HG02798 (cell line): Measurements from ENCODE around the gene KIF1C.

Experiments
- ATAC-seq: cut with Tn5 transposase; IDR thresholded peaks from one replicate; pipeline ENCODE4 v1.9.1; 2021; ENCODE audit warnings: mild to moderate bottlenecking; ENCODE audit not compliant: unreplicated experiment, poor library complexity

Gene KIF1C

DNA sequence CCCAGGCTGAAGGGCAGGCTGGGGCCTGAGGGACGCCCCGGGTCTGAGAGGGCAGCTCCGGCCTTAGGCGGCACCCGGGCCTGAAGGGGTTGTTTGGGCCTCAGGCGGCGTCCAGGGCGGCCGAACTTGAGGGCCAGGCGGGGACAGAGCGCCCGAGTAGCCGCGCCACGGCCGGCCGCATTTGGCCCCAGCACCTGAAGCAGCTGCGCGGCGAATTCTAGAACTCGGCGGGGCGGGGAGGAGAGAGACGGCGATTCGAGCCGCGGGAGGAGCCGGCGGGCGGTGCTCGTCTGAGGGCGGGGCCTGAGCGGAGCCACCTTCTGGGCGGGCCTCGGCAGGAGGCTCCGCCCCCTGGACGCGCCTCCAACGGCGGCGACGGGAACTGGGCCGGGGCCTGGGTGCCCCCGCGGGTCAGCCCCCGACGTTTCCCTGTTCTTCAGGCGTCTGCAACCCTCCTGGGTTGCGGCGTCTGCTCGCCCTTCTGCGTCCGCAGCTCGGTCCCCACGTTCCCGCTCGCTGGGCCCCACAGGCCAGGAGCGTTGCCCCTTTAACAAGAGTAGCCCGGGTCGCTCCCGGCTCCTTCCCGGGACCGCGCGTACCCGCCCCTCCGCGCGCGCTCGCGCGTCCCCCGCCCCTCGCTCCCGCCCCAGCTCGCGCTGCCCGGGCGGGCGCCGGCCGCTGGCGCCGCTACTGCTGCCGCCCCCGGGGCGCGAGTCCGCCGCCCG is at the start of gene KIF1C, which contains the start of gene INCA1:
KIF1C (plus strand) TSS at position 649 of the 725 bp plus-strand sequence. CDS start 2,297 bp downstream, outside the sequence.
INCA1 (minus strand) TSS at position 221 of the 725 bp plus-strand sequence. CDS start 3,085 bp downstream, outside the sequence.
- peak; percentile 89 for ATAC-seq

DNA sequence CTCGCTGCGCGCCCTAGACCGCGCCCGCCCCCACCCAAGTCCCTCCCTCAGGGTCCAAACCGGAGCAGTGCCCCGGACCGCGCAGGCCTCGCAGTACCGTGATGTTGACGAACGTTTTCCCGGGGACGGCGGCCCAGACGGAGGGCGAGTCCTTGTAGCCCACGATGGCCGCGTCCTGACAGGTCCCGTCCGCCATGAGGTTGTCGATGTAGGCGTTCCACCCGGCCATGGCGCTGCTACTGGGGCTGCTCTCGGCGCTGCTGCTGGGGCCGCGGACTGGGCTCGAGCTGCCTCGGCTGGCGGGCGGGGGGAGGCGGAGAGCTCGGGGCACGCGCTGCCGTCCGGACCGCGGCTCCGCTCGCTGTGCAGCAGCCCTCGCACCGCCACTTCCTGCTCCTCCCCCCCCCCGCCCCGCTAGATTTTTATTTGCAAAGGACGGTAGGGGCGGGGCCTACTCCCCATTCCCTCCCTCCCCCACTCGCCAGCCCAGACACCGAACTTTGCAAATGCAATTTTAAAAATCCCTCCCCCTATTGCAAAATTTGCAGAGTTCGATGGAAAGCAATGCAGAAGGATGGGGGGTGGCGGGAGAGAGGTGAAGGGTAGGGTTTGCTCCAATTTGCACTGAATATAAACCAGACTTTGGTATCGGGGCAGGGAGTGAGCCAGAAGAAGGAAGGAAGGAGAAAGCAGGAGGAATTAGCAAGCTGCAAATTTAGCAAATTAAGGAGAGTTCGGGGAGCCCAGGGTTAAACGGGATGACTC is 49.4 kb upstream of the KIF1C start, which contains the start of gene PFN1:
PFN1 (minus strand) TSS at position 365 of the 765 bp plus-strand sequence; CDS start at position 229, 136 bp downstream.
- ATAC-seq = peak; percentile 20

DNA sequence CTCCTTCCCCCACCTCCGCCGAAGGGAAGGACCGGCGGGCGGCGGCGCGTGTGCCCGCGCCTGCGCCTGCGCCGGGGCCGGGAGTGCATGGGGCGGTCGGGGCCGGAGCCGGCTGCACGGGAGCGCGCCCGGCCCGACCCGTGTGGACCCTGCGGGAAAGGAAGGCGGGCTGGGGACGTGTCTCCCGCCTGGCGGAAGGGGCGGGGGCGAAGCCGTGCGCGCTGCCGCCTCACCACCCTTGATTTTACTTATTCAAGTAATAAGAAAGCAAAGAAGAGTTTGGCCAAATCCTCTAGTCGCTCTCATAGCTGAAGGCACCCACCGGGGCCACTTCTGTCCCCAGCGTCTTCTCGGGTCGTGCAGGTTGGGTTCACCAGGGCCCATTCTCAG is 48.8 kb upstream of the KIF1C start:
- peak; percentile 50 for ATAC-seq

DNA sequence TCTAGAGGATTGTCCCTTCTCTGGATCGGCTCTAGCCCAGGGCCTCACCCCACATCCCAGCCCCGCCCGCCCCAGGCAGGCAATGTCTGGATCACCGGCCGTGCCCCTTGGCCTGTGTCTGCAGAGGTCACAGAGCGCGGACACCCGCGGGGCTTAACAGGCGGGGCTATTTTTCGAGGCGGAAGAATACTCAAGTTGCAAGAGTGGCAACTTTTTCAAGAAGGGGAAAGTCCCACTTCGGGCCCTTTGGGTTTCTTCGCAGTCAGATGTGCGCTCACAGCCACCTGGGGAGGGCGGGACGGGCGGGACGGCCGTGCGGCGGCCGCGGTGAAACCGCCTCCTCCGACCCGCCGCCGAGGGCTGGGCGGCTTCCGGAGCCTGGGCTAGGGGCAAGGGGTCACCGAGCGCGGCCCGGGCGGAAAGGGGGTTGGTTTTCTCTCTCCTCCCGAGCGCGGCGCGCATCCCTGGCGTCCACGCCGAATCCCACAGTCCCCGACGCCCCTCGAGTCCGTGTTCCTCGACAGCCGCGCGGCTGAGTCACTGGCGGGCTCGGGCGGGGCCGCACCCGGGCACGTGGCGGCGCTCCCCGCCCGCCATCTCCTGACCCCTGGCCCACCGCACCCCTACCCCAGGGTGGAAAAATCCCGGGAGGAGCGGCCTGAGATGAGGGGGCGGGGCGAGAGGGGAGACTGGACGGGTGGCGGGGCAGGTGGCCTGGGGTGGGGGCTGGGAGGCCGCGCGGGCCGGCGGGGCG is 48.3 kb upstream of the KIF1C start:
- ATAC-seq = peak; percentile 32

DNA sequence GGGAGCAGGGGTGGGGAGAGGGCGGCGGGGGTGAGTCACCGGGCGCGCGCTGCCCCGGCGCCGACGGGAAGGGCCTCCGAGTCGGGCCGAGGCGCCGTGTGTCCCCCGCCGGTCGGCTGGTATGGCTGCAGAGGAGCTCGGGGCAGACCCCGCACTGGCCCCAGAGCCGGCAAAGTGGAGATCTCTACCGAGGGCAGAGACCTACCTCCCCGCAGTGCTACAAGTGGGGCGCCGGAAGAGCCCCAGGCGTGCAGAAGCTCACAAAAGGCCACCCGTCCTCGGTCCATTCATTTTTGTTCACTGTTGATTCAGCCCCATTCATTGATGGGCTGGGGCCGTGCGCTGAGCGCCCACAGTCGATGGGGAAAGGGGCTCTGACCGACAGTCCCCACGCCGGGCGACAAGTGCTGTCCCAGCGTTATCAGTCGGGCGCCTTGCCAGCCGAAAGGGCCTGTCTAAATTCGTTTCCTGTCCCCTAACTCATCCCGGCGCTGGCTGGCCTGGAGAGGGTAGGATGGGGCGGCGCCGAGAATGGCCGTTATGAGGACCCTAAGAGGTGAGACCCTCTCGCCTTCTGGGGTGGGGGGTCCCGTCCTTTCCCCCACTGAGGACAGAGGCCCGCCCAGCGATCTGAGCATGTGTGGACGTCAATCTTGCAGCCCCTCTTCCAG is 47.5 kb upstream of the KIF1C start:
- peak; percentile 9 for ATAC-seq

DNA sequence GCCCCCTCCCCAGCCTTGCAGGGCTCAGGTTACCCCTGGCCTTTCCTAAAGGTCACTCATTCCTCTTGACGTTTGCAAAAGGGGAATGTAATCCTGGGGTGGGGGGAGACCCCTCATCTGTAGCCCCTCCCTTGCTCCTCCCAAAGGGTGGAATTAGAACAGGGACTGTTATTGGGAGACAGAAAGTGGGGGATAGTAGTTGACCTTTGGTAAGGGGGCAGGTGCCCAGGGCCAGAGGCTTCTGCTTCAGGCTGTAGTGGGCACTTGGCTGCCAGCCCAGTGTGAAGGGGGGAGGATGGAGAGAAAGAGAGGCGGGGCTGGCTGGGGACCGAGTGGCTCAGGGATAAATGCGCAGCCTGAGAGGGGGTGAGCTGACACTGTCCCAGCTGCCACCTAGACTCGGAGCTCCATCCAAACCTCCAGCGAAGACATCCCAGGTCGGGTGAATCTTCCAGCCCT is 47.0 kb upstream of the KIF1C start, which contains the start of gene ENO3:
ENO3 (plus strand) TSS at position 374 of the 459 bp plus-strand sequence. CDS start 711 bp downstream, outside the sequence.
- no peak for ATAC-seq

DNA sequence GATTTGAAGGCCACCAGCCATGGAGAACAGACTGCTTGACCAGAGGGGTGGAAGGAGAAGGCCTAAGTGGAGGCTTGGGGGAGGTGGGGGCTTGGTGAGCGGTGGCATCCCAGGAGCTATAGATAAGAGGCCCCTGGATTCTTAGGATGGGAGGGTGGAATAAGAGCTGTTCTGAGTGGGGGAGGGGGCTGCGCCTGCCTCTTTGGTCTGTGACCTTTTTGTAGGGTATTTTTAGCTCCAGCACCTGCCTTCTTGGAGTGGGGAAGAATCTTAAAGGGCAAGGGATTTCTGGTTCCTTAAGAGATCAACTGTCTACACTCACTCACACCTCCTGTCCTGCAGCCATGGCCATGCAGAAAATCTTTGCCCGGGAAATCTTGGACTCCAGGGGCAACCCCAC is 46.3 kb upstream of the KIF1C start:
- ATAC-seq = no peak

DNA sequence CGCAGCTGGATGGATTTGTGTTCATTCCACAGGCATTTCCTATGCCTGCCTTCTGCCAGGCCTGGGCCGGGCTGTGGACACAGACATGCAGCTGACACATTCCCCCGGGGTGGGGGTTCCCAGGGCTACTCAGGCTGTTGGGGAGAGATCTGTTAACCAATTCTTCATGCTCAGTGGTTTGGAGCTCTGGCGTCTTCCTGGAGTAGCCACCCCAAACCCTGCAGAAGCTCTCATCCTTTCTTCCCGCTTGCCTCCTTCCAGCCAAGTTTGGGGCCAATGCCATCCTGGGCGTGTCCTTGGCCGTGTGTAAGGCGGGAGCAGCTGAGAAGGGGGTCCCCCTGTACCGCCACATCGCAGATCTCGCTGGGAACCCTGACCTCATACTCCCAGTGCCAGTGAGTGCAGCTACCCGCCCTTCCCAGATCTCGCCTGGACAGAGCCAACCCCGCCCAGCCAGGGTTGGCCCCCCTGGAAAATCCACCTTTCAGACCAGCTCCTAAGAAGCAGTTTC is 44.2 kb upstream of the KIF1C start:
- no peak for ATAC-seq

DNA sequence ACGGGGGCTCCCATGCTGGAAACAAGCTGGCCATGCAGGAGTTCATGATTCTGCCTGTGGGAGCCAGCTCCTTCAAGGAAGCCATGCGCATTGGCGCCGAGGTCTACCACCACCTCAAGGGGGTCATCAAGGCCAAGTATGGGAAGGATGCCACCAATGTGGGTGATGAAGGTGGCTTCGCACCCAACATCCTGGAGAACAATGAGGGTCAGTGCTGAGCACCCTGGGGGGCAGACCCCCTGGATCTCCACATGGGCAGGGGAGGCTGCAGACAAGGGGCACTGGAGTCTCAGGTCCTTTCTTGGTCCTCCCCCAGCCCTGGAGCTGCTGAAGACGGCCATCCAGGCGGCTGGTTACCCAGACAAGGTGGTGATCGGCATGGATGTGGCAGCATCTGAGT is 42.7 kb upstream of the KIF1C start:
- no peak for ATAC-seq

DNA sequence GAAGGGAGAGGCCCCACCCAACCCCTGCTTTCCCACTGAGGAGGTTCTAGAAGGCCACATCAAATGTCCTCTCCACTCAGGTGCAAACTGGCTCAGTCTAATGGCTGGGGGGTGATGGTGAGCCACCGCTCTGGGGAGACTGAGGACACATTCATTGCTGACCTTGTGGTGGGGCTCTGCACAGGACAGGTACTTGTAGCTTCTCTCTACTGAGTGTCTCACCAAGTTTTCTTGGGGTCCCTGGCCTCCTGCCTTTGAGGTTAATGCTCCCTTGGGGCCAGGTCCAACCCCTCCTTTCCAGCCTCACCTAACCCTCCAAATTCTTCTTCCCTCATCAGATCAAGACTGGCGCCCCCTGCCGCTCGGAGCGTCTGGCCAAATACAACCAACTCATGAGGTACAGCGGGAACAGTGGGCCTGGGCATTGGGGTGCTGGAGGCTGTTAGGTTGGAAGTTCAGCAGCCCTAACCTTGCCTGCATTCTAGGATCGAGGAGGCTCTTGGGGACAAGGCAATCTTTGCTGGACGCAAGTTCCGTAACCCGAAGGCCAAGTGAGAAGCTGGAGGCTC is 41.2 kb upstream of the KIF1C start:
- ATAC-seq = no peak

DNA sequence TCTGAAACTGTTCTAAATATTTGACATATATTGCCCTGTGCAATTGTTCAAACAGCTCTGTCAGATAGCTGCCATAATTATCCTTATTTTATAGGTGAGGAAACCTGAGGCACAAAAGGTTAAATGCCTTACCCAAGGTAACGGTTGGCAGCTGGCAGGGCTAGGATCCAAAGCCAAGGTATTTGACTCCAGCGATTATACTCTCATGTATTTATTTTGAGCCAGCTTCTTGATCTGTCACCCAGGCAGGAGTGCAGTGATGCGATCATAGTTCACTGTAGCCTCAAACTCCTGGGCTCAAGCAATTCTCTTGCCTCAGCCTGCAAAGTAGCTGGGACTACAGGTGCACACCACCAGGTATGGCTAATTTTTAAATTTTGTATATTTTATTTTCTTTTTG is 39.6 kb upstream of the KIF1C start:
- no peak for ATAC-seq

DNA sequence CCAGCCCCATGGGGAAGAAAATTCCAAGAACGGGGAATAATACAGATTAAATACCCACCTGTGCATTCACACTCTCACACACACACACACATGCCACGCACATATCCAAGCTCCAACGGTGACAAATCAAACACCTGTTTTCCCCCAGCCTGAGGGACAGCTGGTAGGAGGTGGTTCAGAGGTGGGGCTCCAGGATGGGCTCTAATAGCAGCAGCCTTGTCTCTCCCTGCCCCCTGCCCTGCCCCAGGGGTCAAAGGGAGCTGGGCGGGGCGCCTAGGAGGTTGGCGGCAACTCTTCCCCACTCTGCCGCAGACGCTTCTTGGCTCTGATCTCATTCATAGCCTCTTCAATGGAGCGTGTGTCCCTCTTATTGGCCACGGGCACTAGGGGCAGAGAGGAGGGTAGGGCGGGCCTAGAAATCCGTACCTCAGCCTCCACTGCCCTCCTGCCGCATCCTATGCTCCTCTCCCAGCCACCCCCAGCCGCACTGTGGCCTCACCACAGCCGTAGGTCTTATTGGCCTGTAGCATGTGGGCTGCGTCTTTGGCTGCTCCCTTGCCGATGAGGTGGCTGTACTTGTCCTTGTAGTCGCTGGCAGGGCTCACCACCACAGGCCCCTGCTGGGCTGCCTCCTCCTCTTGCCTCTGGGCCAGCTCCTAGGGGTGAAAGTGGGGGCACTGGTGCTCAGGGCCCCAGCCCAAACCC is 38.3 kb upstream of the KIF1C start:
- no peak for ATAC-seq

DNA sequence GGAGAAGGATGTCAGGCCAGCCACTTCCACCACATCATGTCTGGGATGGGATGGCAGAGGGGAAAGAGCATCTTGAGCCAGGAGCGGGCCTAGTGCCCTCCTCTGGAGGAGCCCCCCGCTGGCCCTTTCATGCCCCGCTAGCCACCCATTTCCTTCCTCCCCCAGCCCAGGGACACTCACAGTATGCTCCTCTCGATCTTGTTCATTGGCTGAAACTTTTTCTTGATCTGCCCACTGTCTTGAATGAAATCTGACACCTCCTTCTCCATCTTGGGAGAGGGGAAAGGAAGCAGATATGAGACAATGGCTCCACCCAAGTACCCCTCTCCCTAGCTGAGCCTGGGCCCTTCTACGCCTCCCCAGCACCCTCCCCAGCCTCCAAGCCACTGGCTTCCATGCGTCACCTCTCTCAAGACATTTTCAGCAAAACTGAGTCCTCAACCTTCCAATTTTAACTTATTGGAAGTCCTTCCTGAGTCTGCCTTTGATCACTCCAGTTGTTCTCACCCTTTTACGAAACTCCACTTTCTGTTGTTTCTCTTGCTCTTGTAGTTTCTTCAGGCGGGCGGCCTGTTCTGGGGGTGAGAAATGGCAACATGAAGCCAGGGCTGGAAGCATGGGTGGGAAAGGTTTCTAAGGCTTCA is 37.3 kb upstream of the KIF1C start:
- no peak for ATAC-seq

DNA sequence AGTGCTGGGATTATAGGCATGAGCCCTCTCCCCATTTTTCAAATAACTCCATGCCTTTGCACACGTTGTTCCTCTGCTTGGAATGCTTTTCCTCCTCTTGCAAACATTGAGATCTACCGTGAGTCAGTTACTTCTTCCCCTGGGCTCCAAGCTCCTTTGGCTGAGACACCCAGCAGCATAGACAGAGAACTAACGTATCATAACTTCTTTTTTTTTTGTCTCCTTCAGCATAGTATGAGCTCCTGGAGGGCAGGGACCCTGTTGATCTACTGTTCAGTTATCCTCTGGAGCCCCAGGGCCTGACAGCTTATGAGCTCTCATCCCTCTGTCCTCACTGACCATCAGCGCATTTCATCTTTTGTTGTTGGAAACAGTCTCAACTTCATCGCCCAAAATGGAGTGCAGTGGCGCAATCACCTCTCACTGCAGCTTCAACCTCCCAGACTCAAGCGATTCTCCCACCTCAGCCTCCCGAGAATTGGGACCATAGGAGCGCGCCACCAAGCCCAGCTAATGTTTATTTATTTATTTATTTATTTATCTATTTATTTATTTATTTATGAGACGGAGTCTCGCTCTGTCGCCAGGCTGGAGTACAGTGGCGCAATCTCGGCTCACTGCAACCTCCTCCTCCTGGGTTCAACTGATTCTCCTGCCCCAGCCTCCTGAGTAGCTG is 32.3 kb upstream of the KIF1C start:
- no peak for ATAC-seq

DNA sequence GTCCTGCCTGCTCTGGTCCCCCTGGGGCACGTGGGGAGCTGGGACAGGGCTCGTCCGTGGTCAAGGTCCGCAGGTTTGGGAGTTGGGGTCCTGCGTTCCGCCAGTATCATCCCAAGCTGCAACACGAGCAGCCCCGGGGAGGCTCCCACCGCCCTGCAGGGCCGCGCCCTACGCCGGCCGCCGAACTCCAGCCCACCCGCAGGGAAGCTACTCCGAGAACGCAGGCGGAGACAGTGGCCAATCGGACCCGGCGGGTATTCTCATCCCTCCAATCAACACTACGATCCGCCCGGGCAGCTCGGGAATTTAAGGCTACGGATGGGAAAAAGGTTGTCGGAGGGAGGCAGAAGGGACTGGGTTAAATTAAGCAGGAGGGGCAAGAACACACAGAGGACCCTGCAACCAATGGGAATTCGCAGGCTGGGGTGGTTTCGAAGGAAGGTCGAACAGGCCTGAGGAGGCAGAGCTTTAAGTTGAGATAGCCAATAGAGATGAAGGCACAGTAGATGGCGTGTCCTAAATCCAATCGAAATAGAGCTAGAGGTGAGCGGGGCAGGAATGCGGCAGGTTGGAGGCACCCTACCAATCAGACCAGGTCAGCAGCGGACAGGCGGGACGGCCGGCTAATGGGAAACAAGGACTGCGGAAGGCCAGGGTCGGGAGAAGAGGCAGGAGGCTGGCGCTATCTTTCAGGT is 30.8 kb upstream of the KIF1C start:
- peak; percentile 87 for ATAC-seq

DNA sequence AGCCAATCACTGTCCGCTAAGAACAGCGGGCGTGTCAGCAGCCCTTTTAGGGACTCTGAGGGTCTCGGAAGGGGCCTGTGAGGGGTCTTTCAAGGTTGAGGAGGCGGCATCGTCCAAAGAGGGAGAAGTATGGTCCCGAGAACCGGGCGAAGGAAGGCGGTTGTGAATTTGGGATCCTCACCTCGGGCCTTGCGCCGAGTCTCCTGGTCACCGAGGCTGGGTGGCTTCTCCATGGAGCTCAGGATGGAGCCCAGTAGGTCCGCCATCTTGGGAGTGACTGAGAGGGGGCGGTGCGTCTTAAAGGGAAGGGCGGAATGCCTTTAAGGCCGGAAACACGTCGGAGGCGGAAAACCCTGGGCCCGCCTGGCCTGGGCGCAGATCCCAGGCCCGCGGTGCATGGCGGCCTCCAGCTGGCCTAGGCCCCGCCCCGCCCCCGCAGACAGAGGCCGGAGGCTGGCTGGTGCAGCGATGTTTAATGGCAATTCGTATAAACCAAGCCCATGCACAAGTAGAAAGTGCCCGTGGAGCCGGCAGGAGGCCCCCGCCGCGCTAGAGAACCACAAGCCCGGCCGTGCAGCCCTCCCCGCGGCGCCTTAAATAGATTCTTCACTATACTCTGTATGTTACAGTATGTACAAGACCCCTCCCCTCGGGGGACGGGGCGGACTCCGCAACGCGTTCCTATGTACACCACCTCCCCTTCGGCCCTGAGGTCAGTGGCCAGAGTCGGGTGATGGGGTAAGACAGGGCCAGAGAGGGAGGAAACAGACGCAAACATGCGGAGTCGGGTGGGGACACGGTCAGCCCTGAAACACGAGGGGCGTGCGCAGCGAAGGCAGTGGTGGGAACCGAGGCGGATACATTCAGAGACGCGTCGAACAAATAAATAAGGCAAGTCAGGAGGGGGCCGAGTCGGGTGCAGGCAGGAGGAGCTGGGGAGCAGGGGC is 29.9 kb upstream of the KIF1C start, which contains the start of gene SPAG7:
SPAG7 (minus strand) TSS at position 279 of the 947 bp plus-strand sequence; CDS start at position 266, 13 bp downstream.
- peak; percentile 73 for ATAC-seq
